Activated CD4-positive, alpha-beta T cell treated with anti-CD3 and anti-CD28 coated beads, Interleukin-2, Interleukin-6, amounts not matched to agents 100 ng/mL and 50 ng/mL, durations not matched to agents 16 hours and 8 hours (primary cell): Measurements from ENCODE around the gene CERT1.

Source experiments
- DNase-seq: peaks from one replicate; pipeline ENCODE4 v3.0.0-alpha.2; 2020

CERT1 gene

GRCh38 chr5:75381456-75381855 is 130.0 kb downstream of the CERT1 start:
- no peak for DNase-seq

GRCh38 chr5:75380099-75380498 is 131.3 kb downstream of the CERT1 start:
- no peak for DNase-seq

- no peak for DNase-seq
These were observed 136.0 kb downstream of the CERT1 start for GRCh38 chr5:75375414-75375813.

- DNase-seq = no peak
These were observed 137.0 kb downstream of the CERT1 start for GRCh38 chr5:75374394-75374814.

- no peak for DNase-seq
These were observed 137.6 kb downstream of the CERT1 start for GRCh38 chr5:75373862-75374261.

- DNase-seq = no peak
These were observed 143.0 kb downstream of the CERT1 start for GRCh38 chr5:75368391-75368790.

GRCh38 chr5:75367401-75367800 is 144.0 kb downstream of the CERT1 start:
- no peak for DNase-seq

GRCh38 chr5:75366787-75367186 is 144.6 kb downstream of the CERT1 start:
- peak; percentile 8 for DNase-seq

- no peak for DNase-seq
These were observed 145.7 kb downstream of the CERT1 start for GRCh38 chr5:75365740-75366139.

GRCh38 chr5:75364571-75365280 is 146.7 kb downstream of the CERT1 start:
- no peak for DNase-seq

GRCh38 chr5:75363726-75364495 is 147.5 kb downstream of the CERT1 start:
- no peak for DNase-seq

- DNase-seq = no peak
These were observed 148.3 kb downstream of the CERT1 start for GRCh38 chr5:75363111-75363510.

GRCh38 chr5:75362474-75362975 is 148.9 kb downstream of the CERT1 start:
- DNase-seq = no peak

- no peak for DNase-seq
These were observed 150.1 kb downstream of the CERT1 start for GRCh38 chr5:75361310-75361709.

- no peak for DNase-seq
These were observed 153.3 kb downstream of the CERT1 start for GRCh38 chr5:75358117-75358516.

- no peak for DNase-seq
These were observed 154.7 kb downstream of the CERT1 start for GRCh38 chr5:75356719-75357118.

- DNase-seq = no peak
These were observed 156.2 kb downstream of the CERT1 start for GRCh38 chr5:75355236-75355635.

GRCh38 chr5:75351139-75351926 is 160.1 kb downstream of the CERT1 start:
- DNase-seq = peak; percentile 50

GRCh38 chr5:75349663-75350062 is 161.8 kb downstream of the CERT1 start:
- no peak for DNase-seq

- no peak for DNase-seq
These were observed 163.2 kb downstream of the CERT1 start for GRCh38 chr5:75348241-75348640.

- no peak for DNase-seq
These were observed 168.6 kb downstream of the CERT1 start for GRCh38 chr5:75342836-75343235.

GRCh38 chr5:75341934-75342333 is 169.5 kb downstream of the CERT1 start:
- no peak for DNase-seq

- DNase-seq = no peak
These were observed 170.5 kb downstream of the CERT1 start for GRCh38 chr5:75340714-75341478.
